GM12878 (cell line): Measurements from ENCODE around the gene PPP1R36. TPM values are rescaled to one million over a fixed set of nuclear protein-coding genes. Genes with fewer than 3 reads are reported as not detected.

Experiments used
- ATAC-seq: fragments of 200-7000 bp; cut with Tn5 transposase; 3 replicates; pipeline ENCODE4 v1.9.1; 2020; ENCODE audit warnings: mild to moderate bottlenecking, moderate library complexity
- BruUV-seq: library from RNA; stranded (reverse); fragments of 400-500 nt; replicated peaks from 2 replicates; lab custom pipeline; 2021; lab: Mats Ljungman, UMichigan
- CTCF ChIA-PET: fragments of 300-600 bp; sonication (Branson Sonifier 250); formaldehyde crosslinking; extraction: SDS; loops from one replicate; lab custom pipeline; 2021; ENCODE audit warnings: inconsistent platforms; lab: Yijun Ruan, JAX
- POLR2A ChIA-PET: fragments of 350-600 bp; formaldehyde crosslinking; extraction: SDS; loops from one replicate; lab custom pipeline; 2021; ENCODE audit warnings: inconsistent platforms; lab: Charles Lee
- RAD21 ChIA-PET: fragments of 300-600 bp; sonication (Branson Sonifier 250); formaldehyde crosslinking; loops from one replicate; lab custom pipeline; 2023; ENCODE audit warnings: antibody characterized with exemption; ENCODE audit not compliant: unreplicated experiment; lab: Charles Lee
- SMC1A ChIA-PET: fragments of 300-600 bp; sonication (Branson Sonifier 250); formaldehyde crosslinking; loops from one replicate; lab custom pipeline; 2023; ENCODE audit not compliant: unreplicated experiment, uncharacterized antibody; lab: Charles Lee
- DNase-seq: peaks from one replicate; pipeline ENCODE4 v3.0.0-alpha.2; 2011; ENCODE audit warnings: low read depth, low spot score
- FAIRE-seq: peaks from 3 replicates; lab custom pipeline; 2011; peaks lifted over from hg19 to GRCh38; lab: Jason Lieb, UNC
- H2AFZ ChIP-seq: 2 replicates; pipeline ENCODE4 v1.6.0; 2011; ENCODE audit warnings: low read depth, low read length, control low read depth; ENCODE audit not compliant: control insufficient read depth
- H3K27ac ChIP-seq: 2 replicates; pipeline ENCODE4 v1.5.1; 2011; ENCODE audit warnings: control low read depth; ENCODE audit not compliant: control insufficient read depth, insufficient read depth
- H3K27me3 ChIP-seq, 2 experiments: replicated peaks in 1 of 2; 2 replicates each; pipeline versions ENCODE4 v1.6.0 to v1.6.1; 2011; ENCODE audit warnings: low read length in 1 of 2; ENCODE audit not compliant: control insufficient read depth in 2 of 2, insufficient read depth in 2 of 2
- H3K36me3 ChIP-seq, 2 experiments: 2 replicates each; pipeline ENCODE4 v1.5.1; 2011; ENCODE audit warnings: low read length in 1 of 2; ENCODE audit not compliant: control insufficient read depth in 2 of 2, insufficient read depth in 2 of 2
- H3K4me1 ChIP-seq: 2 replicates; pipeline ENCODE4 v1.6.1; 2011; ENCODE audit warnings: mild to moderate bottlenecking, low read length, moderate library complexity, mixed read lengths; ENCODE audit not compliant: control insufficient read depth, insufficient read depth
- H3K4me2 ChIP-seq: 2 replicates; pipeline ENCODE4 v1.6.0; 2011; ENCODE audit warnings: control low read depth; ENCODE audit not compliant: control insufficient read depth, insufficient read depth
- H3K4me3 ChIP-seq: fragments of 200-600 bp; sonication (generic); 2 replicates; pipeline ENCODE4 v1.5.1; 2016
- H3K79me2 ChIP-seq: 2 replicates; pipeline ENCODE4 v1.6.0; 2011; ENCODE audit warnings: low read length; ENCODE audit not compliant: control insufficient read depth, insufficient read depth
- H3K9ac ChIP-seq: 2 replicates; pipeline ENCODE4 v1.8.0; 2011; ENCODE audit warnings: low read length, control low read depth, mixed read lengths; ENCODE audit not compliant: control insufficient read depth, insufficient read depth
- H3K9me3 ChIP-seq: replicated peaks from 3 replicates; pipeline ENCODE4 v1.5.1; 2011; ENCODE audit warnings: mild to moderate bottlenecking, low read length; ENCODE audit not compliant: control insufficient read depth, insufficient read depth
- H4K20me1 ChIP-seq: 2 replicates; pipeline ENCODE4 v1.6.0; 2011; ENCODE audit not compliant: control insufficient read depth, insufficient read depth
- CHD4 ChIP-seq: fragments of 200-600 bp; sonication (generic); IDR thresholded peaks from 2 replicates; pipeline ENCODE4 v1.6.1; 2016; ENCODE audit warnings: mild to moderate bottlenecking
- HDGF ChIP-seq: fragments of 450-650 bp; IDR thresholded peaks from 2 replicates; pipeline ENCODE4 v1.6.1; 2016; ENCODE audit warnings: antibody characterized with exemption
- RCOR1 ChIP-seq: conservative IDR thresholded peaks from 2 replicates; pipeline ENCODE4 v1.6.1; 2012; ENCODE audit warnings: low read depth, low read length, improper control_type of control experiment
- SPI1 ChIP-seq: IDR thresholded peaks from 2 replicates; pipeline ENCODE4 v1.6.1; 2011; ENCODE audit warnings: low read depth, mild to moderate bottlenecking, low read length, moderate library complexity, borderline replicate concordance; ENCODE audit not compliant: insufficient read depth
- ZSCAN29 ChIP-seq: fragments of 450-650 bp; IDR thresholded peaks from 2 replicates; pipeline ENCODE4 v1.6.1; 2017; ENCODE audit warnings: mild to moderate bottlenecking, moderate library complexity
- WGBS: methylation state at CpG from one replicate; pipeline ENCODE4 v1.1.6; 2016; ENCODE audit warnings: low lambda C conversion rate; ENCODE audit not compliant: insufficient replicate concordance, insufficient coverage; ENCODE audit errors: missing lambda C conversion rate; 5-methylcytosine and 5-hydroxymethylcytosine counted together
- in situ Hi-C: fragments of 300-500 bp; cut with MboI; formaldehyde crosslinking; loops from 9 replicates; pipeline ENCODE4 v1.14.3; 2018; ENCODE audit warnings: mixed read lengths
- intact Hi-C: fragments of 100-400 bp; cut with micrococcal nuclease; formaldehyde crosslinking; loops from one replicate; pipeline ENCODE4 v1.14.2; 2022; ENCODE audit not compliant: unreplicated experiment
- polyA plus RNA-seq, 11 experiments: library from polyadenylated mRNA; depleted of rRNA in 4 of 11; unstranded in 6 of 11; stranded (reverse) in 5 of 11; fragments of >200 nt; fragmentation: Nextera tagmentation in 4 of 11; fragmentation: Illumina TruSeq in 1 of 11; extraction: Ambion mirVana in 4 of 11; extraction: Trizol in 1 of 11; gene quantifications; 1 replicate in 1 of 11; 2 replicates in 10 of 11; pipeline versions ENCODE4 v1.2.1 to v1.2.3, GENCODE V29; 2011 to 2016; ENCODE audit warnings: inconsistent platforms in 2 of 11, missing spikeins in 2 of 11, low read depth in 1 of 11
- total RNA-seq, 4 experiments: library from RNA; depleted of rRNA in 3 of 4; stranded (reverse); fragments of >200 nt in 3 of 4; fragmentation: Illumina TruSeq in 1 of 4; extraction: Trizol in 1 of 4; gene quantifications; 2 replicates each; pipeline versions ENCODE4 v1.2.1 to v1.2.3, GENCODE V29; 2013 to 2021
- TF ChIP-seq, protein P1 (sequence below): IDR thresholded peaks from 2 replicates; pipeline ENCODE4 v1.6.1; 2011; ENCODE audit warnings: low read depth, low read length, improper control_type of control experiment, borderline replicate concordance
- TF ChIP-seq, protein P2 (sequence below): fragments of 450-650 bp; IDR thresholded peaks from 2 replicates; pipeline ENCODE4 v1.6.1; 2018; ENCODE audit warnings: mild to moderate bottlenecking, low read depth, moderate library complexity; ENCODE audit not compliant: partially characterized antibody
- TF ChIP-seq, protein P3 (sequence below): fragments of 450-650 bp; IDR thresholded peaks from 2 replicates; pipeline ENCODE4 v1.6.1; 2017; ENCODE audit warnings: mild to moderate bottlenecking

PPP1R36 gene
- total and polyA plus RNA-seq, 10 of the 15 experiments (the other 5 are each of a cell fraction or from before 2014, with no cell fraction given), result 0.12 to 0.13 TPM; not detected in 8

DNA sequence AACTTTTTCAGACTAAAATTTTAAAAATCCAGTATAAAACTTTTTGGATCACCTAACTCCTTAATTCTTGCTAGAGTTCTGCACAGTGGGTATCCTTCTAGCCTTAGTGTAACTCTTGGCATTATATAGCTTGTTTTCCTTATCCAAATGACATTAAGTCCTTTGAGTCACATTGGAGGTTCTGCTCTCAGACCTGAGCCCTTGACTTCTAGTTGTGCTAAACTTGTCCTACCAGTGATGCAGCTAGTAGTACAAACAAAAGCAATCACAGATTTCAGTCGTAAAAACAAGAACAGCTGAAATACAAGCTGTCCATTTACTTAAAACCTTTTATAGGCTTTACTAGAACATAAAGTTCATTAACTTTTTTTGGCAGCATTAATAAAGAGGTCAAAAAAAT lies 34.7 kb upstream of the PPP1R36 start:
- in situ Hi-C loops, result no loop called here
- intact Hi-C loops, result no loop called here
- peaks cover 17% of the 10 kb centered on the region; the same call in 1 of the 2 replicates for H3K4me1 ChIP-seq

More for the DNA sequence above, 34.7 kb upstream of the PPP1R36 start:
- H3K9ac ChIP-seq, result no peak overlapping the region
- H3K27ac ChIP-seq, result no peak overlapping the region
- H3K9me3 ChIP-seq, result no peaks in the 10 kb centered on the region
- ChIA-PET CTCF (interaction anchor here (0.6 to 3.2 kb wide), 17 partner anchors 11 to 203 kb away, joined by 3 to 15 read pairs (median 4); partner anchors contain the start of gene AKAP5), POLR2A (interaction anchor here (0.8 to 1.3 kb wide), 2 partner anchors 31 to 124 kb away, joined by 3 to 5 read pairs; no protein-coding TSS in a partner anchor), SMC1A (interaction anchor here (0.7 to 2.5 kb wide), 10 partner anchors 9 to 177 kb away, joined by 3 to 11 read pairs (median 4); no protein-coding TSS in a partner anchor), RAD21 (interaction anchor here (0.6 to 1.2 kb wide), 6 partner anchors 11 to 560 kb away, joined by 3 to 4 read pairs (median 3); partner anchors contain the start of gene ZBTB1)
- peaks cover 0 to 11% of the 10 kb centered on the region in 2 experiments; a peak in 3 of 4 replicates for H3K36me3 ChIP-seq
- no TSS peak for BruUV-seq
- no peak overlapping the region for H3K4me2 ChIP-seq
- peaks cover 88% of the 10 kb centered on the region for H3K79me2 ChIP-seq
- TF ChIP-seq, protein P1, sequence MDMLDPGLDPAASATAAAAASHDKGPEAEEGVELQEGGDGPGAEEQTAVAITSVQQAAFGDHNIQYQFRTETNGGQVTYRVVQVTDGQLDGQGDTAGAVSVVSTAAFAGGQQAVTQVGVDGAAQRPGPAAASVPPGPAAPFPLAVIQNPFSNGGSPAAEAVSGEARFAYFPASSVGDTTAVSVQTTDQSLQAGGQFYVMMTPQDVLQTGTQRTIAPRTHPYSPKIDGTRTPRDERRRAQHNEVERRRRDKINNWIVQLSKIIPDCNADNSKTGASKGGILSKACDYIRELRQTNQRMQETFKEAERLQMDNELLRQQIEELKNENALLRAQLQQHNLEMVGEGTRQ, result no peak
- TF ChIP-seq, protein P2, sequence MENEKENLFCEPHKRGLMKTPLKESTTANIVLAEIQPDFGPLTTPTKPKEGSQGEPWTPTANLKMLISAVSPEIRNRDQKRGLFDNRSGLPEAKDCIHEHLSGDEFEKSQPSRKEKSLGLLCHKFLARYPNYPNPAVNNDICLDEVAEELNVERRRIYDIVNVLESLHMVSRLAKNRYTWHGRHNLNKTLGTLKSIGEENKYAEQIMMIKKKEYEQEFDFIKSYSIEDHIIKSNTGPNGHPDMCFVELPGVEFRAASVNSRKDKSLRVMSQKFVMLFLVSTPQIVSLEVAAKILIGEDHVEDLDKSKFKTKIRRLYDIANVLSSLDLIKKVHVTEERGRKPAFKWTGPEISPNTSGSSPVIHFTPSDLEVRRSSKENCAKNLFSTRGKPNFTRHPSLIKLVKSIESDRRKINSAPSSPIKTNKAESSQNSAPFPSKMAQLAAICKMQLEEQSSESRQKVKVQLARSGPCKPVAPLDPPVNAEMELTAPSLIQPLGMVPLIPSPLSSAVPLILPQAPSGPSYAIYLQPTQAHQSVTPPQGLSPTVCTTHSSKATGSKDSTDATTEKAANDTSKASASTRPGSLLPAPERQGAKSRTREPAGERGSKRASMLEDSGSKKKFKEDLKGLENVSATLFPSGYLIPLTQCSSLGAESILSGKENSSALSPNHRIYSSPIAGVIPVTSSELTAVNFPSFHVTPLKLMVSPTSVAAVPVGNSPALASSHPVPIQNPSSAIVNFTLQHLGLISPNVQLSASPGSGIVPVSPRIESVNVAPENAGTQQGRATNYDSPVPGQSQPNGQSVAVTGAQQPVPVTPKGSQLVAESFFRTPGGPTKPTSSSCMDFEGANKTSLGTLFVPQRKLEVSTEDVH, result no peak
- no peak for TF ChIP-seq ZSCAN29
- no peak for TF ChIP-seq RCOR1
- no peak for TF ChIP-seq CHD4
- TF ChIP-seq, protein P3, sequence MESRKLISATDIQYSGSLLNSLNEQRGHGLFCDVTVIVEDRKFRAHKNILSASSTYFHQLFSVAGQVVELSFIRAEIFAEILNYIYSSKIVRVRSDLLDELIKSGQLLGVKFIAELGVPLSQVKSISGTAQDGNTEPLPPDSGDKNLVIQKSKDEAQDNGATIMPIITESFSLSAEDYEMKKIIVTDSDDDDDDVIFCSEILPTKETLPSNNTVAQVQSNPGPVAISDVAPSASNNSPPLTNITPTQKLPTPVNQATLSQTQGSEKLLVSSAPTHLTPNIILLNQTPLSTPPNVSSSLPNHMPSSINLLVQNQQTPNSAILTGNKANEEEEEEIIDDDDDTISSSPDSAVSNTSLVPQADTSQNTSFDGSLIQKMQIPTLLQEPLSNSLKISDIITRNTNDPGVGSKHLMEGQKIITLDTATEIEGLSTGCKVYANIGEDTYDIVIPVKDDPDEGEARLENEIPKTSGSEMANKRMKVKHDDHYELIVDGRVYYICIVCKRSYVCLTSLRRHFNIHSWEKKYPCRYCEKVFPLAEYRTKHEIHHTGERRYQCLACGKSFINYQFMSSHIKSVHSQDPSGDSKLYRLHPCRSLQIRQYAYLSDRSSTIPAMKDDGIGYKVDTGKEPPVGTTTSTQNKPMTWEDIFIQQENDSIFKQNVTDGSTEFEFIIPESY, result no peak
- no peak for TF ChIP-seq SPI1
- no peak for TF ChIP-seq HDGF
- FAIRE-seq (peak; percentile 71), ATAC-seq (no peak), DNase-seq (no peak)
- H3K4me3 ChIP-seq, result no peak overlapping the region
- no peak overlapping the region for H2AFZ ChIP-seq
- H3K27me3 ChIP-seq, result no peaks in the 10 kb centered on the region
- WGBS, result 45% methylated on average over 1 of the region's 1 CpG
- peaks cover 5% of the 10 kb centered on the region for H4K20me1 ChIP-seq
